HK-2 (cell line): Measurements from ENCODE around the gene NTHL1.

Source experiments
- DNase-seq: peaks from one replicate; pipeline ENCODE4 v3.0.0-alpha.2; 2018; ENCODE audit not compliant: unreplicated experiment

Gene NTHL1

DNA sequence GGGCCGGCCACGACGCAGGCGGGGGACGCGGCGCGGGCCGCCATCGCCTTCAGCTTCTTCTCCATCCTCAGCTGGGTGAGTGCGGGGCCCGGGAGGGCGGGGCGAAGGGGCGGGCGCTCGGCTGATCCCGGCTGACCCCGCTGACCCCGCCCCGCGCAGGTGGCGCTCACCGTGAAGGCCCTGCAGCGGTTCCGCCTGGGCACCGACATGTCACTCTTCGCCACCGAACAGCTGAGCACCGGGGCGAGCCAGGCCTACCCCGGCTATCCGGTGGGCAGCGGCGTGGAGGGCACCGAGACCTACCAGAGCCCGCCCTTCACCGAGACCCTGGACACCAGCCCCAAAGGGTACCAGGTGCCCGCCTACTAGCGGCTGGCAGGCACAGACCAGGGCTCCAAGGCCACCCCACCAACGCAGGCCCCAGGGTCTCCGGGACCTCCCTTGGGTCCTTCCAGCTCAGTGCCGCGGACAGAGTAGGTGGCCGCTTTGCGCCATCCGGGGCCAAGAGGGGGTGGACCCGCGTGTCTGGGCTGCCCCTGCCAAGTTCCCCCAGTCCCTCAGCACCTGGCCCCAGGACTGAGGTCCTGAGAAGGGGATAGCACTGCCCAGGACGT, 54.8 kb downstream of the NTHL1 start:
- DNase-seq: no peak

DNA sequence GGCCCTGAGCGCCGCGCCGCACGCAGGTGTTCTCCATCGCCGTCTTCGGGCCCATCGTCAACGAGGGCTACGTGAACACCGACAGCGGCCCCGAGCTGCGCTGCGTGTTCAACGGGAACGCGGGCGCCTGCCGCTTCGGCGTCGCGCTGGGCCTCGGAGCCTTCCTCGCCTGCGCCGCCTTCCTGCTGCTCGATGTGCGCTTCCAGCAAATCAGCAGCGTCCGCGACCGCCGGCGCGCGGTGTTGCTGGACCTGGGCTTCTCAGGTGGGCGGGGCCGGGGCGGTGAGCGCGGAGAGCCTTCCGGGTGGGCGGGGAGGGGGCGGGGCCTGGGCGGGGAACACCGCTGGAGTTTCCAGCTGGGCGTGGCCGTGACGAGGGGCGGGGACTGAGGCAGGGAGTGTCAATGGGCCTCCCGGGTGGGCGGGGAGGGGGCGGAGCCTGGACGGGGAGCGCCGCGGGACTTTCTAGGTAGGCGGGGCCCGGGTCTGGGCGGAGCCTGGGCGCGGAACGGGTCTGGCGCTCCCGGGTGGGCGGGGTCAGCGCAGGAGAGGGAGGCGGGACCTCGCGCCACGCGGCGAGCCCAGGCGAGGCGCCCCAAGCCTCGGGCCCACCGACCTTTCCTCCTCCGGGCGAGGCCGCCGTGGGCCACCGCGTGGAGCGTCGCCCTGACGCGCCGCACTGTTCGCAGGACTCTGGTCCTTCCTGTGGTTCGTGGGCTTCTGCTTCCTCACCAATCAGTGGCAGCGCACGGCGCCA, 55.5 kb downstream of the NTHL1 start:
- peak; percentile 98 for DNase-seq

DNA sequence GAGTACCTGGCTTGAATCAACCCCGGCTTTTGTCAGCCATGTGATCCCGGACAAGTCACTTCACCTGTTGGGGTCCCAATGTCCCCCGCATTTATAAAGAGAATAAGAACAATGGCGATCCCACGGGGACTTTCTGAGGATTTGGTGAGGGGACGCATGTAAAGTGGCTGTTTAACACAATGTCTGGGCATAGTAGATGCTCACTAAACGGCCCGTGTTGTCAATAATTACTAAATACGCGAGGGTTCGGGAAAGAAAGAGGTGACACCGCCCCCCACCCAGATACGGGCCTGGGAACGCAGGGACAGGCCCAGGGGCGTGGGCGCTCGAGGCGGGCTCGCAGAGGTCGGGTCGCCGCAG, 56.1 kb downstream of the NTHL1 start:
- no peak for DNase-seq

DNA sequence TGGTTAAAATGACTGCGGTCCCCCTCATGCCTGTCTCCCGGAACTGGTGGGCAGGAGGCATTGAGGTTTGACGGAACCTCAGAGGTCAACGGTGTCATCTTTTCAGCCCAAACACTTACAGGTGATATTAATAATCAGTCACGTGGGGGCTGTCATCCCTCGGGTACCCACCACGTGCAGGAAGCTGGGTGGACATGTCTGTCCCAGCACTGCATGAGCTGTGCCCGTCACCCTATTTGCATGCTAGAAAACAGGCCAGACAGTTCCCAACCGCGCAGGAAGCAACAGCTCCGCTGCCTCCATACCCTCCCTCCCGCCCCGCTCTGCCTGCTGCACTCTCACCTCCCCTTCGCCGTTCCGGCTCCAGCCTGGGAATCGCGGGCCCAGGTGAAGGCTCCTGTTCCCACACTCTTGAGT, 56.5 kb downstream of the NTHL1 start:
- DNase-seq: no peak

DNA sequence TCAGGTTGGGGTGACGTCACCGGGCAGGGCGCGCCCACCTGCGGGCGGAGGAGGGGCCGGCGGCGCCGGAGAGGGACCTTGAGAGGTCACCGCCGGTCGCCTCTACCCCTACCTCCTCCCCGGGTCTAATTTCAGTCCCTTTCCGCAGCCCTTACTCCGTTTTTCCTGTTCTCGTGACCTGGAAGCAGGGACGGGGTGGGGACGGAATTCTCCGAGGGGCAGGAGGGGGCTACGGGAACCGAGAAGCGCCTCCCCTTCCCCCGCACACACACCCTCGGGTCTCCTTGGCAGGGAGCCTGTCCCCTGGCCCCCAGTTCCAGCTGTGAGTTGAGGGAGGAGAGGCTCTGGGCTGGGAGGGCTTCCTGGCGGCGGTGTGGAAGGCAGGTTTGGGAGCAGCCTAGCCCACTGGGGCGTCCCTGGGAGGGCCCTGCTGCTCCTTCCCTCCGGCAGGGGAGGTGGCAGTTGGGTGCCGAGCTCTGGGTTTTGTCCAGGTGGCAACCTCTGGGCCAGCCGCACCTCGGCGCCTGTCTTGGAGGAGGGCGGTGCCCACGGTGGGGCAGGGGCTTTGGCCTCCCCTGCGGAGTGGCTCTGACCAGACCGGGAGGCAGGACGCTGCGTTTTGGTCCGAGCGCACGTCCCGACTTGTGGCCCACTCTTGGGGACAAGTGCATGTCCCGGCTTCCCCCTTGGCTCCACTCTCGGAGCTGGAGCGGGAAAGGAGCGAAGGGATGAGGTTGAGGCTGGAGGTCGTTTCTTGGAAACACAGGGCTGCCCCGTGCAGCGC, 57.1 kb downstream of the NTHL1 start:
- no peak for DNase-seq

DNA sequence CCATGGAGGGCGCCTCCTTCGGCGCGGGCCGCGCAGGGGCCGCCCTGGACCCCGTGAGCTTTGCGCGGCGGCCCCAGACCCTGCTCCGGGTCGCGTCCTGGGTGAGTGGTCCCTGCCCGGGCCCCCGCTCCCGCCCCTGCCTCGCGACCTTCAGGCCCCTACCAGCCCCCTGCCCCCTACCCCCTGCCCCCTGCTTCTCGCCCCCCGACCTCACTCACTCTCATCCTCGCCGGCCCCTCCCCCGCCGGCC, 57.6 kb downstream of the NTHL1 start:
- no peak for DNase-seq
